Frontal cortex (tissue), 4 donors: Measurements from ENCODE around the gene CYSTM1. TPM values are rescaled to one million over a fixed set of nuclear protein-coding genes. Genes with fewer than 3 reads are reported as not detected.

Source experiments
- DNase-seq, 2 donors: peaks; one replicate each; pipeline ENCODE4 v3.0.0; 2012; ENCODE audit warnings: low spot score in 2 of 2
- FAIRE-seq: peaks from 2 replicates; lab custom pipeline; 2012; peaks lifted over from hg19 to GRCh38; lab: Jason Lieb, UNC
- total RNA-seq: library from RNA; depleted of rRNA; stranded (reverse); fragments of >200 nt; gene quantifications from one replicate; pipeline ENCODE4 v1.2.3, GENCODE V29; 2014
- donor health status: control.
- donor health status: control.
- donor health status: control.

CYSTM1 gene
- total RNA-seq, 1 donor from 2014 or later: 4.1 TPM

GRCh38 chr5:140227046-140227445 lies 52.1 kb downstream of the CYSTM1 start:
- FAIRE-seq: no peak
- no peak for DNase-seq

- no peak for FAIRE-seq
- no peak for DNase-seq
These were observed 53.4 kb downstream of the CYSTM1 start for GRCh38 chr5:140228364-140228837.

DNA sequence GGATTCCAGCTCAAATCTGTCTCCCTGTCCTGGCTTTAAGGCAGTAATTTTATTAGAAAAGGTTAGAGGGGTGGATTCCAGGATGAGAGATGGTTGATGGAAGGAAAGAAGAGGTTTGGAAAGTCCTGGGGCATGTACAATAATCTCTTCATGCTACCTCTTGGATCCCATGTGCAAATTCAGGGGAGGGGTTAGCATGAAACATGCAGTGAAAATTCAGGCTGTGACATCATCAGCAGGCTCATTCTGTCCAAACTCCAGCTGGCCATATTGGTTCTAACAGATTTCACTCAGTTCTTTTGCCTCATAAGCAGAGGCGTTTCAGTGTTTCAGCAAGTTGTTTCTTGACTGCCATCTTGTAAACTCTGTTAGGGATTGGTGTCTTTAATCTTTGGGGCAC lies 55.4 kb downstream of the CYSTM1 start:
- FAIRE-seq (no peak), DNase-seq (no peak)

GRCh38 chr5:140232731-140233130 lies 57.7 kb downstream of the CYSTM1 start:
- no peak for FAIRE-seq

DNA sequence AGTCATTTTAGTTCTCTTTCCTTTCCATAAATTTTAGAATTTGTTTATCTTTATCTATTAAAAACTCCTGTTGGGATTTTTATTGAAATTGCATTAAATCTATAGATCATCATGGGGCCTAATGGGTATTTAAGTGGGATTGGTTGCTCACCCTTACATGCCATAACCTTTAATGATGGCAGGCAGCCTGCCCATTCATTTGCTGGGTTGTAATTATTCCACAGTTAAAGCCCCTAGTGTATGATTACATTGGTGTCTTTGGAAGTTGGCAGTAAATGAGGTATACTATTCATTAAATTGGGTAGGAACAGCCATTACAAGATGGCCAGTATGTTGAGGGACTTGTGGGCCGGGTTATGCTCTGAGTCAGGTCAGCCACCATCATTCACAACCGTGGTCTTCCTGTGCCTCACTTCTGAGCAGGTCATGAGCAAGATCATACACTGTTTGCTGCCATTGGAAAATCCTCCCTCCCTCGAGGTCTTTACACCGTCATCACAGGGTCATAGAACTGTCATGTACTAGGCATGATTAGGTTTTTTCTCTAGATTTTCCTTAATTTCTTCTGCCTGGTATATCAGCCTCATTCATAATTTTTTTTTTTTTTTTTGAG lies 59.5 kb downstream of the CYSTM1 start:
- DNase-seq: no peak
- no peak for FAIRE-seq

More at GRCh38 chr5:140232731-140233130, 57.7 kb downstream of the CYSTM1 start:
- DNase-seq: no peak

GRCh38 chr5:140235791-140236551 lies 61.0 kb downstream of the CYSTM1 start:
- no peak for DNase-seq
- no peak for FAIRE-seq

- DNase-seq (no peak), FAIRE-seq (no peak)
These were observed 62.1 kb downstream of the CYSTM1 start for GRCh38 chr5:140236891-140237598.

DNA sequence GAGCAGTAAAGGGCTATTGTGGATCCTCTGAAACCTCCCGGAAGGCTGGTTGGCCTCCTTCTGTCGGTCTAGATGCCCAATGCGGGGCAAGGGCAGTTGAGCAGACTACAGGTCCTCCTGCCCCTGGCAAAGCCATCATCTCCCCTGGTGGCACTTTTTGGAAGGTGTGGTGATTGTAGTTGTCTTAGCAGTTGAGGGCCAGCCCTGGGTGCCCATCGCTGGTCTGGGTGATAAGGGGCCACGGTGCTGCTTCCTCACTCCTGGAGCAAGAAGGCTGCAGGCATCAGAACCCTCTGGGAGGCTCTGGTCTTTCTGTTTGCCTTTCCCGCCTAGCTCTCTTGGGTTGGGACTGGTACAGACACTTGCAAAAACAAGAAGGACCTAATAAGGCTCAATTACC lies 63.8 kb downstream of the CYSTM1 start:
- FAIRE-seq (no peak), DNase-seq (no peak)

DNA sequence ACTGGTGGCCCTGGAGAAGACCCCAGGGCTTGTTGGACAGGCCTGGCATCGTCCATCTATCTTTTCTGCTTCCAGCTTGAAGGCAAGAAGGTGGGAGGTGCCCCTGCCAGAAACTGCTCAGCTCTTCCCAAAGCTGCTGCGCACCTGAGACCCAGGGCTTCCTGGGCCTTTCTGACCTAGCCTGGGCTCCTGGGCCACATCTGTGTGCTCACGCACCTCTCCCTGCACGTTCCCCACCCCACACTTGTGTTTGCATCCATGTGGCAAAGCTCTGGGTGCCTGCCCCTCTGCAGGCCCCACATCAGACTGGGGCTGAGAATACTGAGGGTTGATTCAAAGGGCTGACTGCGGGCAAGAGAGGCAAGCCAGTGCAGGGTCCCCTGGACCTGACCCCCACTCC lies 64.5 kb downstream of the CYSTM1 start:
- DNase-seq: no peak
- no peak for FAIRE-seq

GRCh38 chr5:140239939-140240700 lies 65.1 kb downstream of the CYSTM1 start:
- no peak for FAIRE-seq

DNA sequence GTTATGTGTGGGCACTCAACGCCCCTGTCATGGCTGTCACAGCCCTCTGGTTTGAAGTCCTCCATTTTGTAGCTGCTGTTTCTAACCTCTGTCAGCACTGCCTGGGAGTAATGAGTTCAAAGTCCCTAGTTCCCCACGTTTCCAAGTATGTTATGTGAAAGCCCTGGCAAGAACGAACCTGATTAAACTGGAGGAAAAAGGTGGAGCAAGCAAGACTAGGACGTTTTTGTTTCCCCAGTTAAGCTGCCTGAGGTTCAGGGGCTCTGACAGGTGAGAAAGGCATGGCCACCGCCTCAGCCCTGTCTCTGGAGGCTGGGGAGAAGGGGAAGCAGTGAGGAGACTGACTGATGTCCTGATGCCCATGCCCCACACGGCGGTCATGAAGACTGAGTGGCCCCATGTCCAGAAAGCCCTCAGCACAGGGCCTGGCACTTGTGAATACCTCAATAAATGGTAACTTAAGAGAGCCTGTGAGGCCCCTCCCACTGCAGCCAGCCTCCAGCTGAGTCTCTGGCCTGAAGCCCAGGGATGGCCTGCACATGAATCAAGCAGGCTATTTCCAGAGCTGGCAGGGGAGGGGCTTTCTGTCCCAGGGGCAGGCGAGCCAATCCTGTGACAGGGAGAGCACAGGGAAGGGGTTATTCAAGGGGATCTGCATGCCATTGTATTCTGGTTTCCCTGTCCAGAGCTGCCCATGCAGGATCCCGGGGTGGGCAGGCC lies 66.2 kb downstream of the CYSTM1 start:
- FAIRE-seq (peak; percentile 55), DNase-seq (peak; percentile 58 to 84)

More at GRCh38 chr5:140239939-140240700, 65.1 kb downstream of the CYSTM1 start:
- peak; percentile 24 to 62 for DNase-seq

DNA sequence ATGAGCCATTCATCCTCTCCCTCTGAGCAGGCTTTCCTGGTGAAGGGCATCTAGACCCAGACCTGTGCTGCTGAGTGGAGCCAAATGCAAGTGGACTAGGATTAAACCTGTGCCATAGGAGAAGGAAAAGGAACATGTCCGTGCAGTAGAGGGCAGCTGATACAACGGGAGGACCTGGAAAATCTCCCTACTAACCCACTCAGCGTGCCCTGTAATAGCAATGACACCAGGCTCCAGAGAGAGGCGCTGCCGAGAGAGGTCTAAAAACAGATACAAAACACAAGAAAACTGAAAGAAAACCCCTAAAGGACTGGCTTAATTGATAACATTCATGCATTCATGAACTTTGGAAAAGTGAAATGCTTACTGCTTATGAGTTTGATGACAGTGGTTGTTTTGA lies 67.1 kb downstream of the CYSTM1 start:
- FAIRE-seq: no peak
- no peak for DNase-seq

- FAIRE-seq: no peak
- DNase-seq: no peak
These were observed 68.0 kb downstream of the CYSTM1 start for GRCh38 chr5:140242890-140243585.

GRCh38 chr5:140243706-140244250 lies 68.8 kb downstream of the CYSTM1 start:
- no peak for DNase-seq
- FAIRE-seq: no peak

DNA sequence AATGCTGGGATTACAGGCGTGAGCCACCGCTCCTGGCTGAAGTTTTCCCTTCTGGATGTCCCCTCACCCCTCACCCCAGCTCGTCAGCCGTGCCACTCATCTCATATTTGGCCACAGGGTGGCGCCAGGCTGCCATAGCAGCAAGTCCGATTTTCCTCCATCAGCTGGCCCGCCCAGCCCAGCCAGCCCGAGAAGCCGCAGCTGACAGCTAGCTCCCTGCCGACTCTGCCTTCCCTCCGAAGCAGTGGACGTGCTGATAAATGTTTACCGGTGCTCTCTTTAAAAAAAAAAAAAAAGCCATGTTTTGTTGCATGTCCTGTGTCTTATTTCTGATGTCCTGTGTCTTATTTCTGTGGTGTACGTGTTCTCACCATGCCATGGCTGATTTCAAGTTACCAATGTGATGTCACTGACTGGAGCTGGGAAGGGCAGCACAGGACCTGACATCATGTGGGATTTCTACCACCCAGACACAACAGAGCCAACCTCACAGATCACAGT lies 69.6 kb downstream of the CYSTM1 start:
- FAIRE-seq: no peak
- peak; percentile 44 to 68 for DNase-seq

GRCh38 chr5:140245341-140245740 lies 70.4 kb downstream of the CYSTM1 start:
- DNase-seq: no peak

GRCh38 chr5:140245926-140246325 lies 70.9 kb downstream of the CYSTM1 start:
- no peak for DNase-seq
- FAIRE-seq: no peak

More at GRCh38 chr5:140245341-140245740, 70.4 kb downstream of the CYSTM1 start:
- FAIRE-seq: no peak
